ENCODE measurements around the gene ANKRD17.

The ANKRD17 gene

GRCh38 chr4:73142995-73143547 lies 115.5 kb downstream of the ANKRD17 start:
- Histone ChIP-seq H3K4me3 (ENCODE audit: low read length) (no peak overlapping the region), H3K4me2 (ENCODE audit: low read length) (no peak overlapping the region), H3K9ac (ENCODE audit: low read depth, low read length) (no peak overlapping the region), H3K36me3 (ENCODE audit: insufficient read depth, low read length) (peaks cover 62% of the 10 kb centered on the region), H3K27me3 (ENCODE audit: control insufficient read depth, insufficient read depth, low read length) (no peaks in the 10 kb centered on the region), H3K9me3 (replicated peaks; ENCODE audit: low read length) (no peaks in the 10 kb centered on the region), H3K4me1 (ENCODE audit: control insufficient read depth, insufficient read depth, low read length) (peaks cover 6% of the 10 kb centered on the region)

- Histone ChIP-seq H3K4me1 (ENCODE audit: control insufficient read depth, insufficient read depth, low read length) (peaks cover 6% of the 10 kb centered on the region), H3K36me3 (ENCODE audit: insufficient read depth, low read length) (peaks cover 62% of the 10 kb centered on the region), H3K4me3 (ENCODE audit: low read length) (no peak overlapping the region), H3K27me3 (ENCODE audit: control insufficient read depth, insufficient read depth, low read length) (no peaks in the 10 kb centered on the region), H3K4me2 (ENCODE audit: low read length) (no peak overlapping the region), H3K9me3 (replicated peaks; ENCODE audit: low read length) (no peaks in the 10 kb centered on the region), H3K9ac (ENCODE audit: low read depth, low read length) (no peak overlapping the region)
Observed at GRCh38 chr4:73139991-73140390, 118.6 kb downstream of the ANKRD17 start.

- peaks cover 60% of the 10 kb centered on the region for H3K36me3 ChIP-seq (ENCODE audit: insufficient read depth, low read length)
- no peak overlapping the region for H3K4me2 ChIP-seq (ENCODE audit: low read length)
- H3K4me3 ChIP-seq (ENCODE audit: low read length): no peak overlapping the region
- H3K27me3 ChIP-seq (ENCODE audit: control insufficient read depth, insufficient read depth, low read length): no peaks in the 10 kb centered on the region
- peaks cover 6% of the 10 kb centered on the region for H3K4me1 ChIP-seq (ENCODE audit: control insufficient read depth, insufficient read depth, low read length)
- no peak overlapping the region for H3K9ac ChIP-seq (ENCODE audit: low read depth, low read length)
- no peaks in the 10 kb centered on the region for H3K9me3 ChIP-seq (replicated peaks; ENCODE audit: low read length)
Observed at GRCh38 chr4:73139245-73139644, 119.4 kb downstream of the ANKRD17 start.

GRCh38 chr4:73137121-73137520 lies 121.5 kb downstream of the ANKRD17 start:
- Histone ChIP-seq H3K9ac (ENCODE audit: low read depth, low read length) (no peak overlapping the region), H3K4me3 (ENCODE audit: low read length) (no peak overlapping the region), H3K4me2 (ENCODE audit: low read length) (no peak overlapping the region), H3K36me3 (ENCODE audit: insufficient read depth, low read length) (peaks cover 53% of the 10 kb centered on the region), H3K27me3 (ENCODE audit: control insufficient read depth, insufficient read depth, low read length) (no peaks in the 10 kb centered on the region), H3K9me3 (replicated peaks; ENCODE audit: low read length) (no peaks in the 10 kb centered on the region), H3K4me1 (ENCODE audit: control insufficient read depth, insufficient read depth, low read length) (peaks cover 6% of the 10 kb centered on the region)

- Histone ChIP-seq H3K36me3 (ENCODE audit: insufficient read depth, low read length) (peaks cover 43% of the 10 kb centered on the region), H3K4me2 (ENCODE audit: low read length) (no peak overlapping the region), H3K9ac (ENCODE audit: low read depth, low read length) (no peak overlapping the region), H3K4me1 (ENCODE audit: control insufficient read depth, insufficient read depth, low read length) (no peaks in the 10 kb centered on the region), H3K4me3 (ENCODE audit: low read length) (no peak overlapping the region), H3K9me3 (replicated peaks; ENCODE audit: low read length) (no peaks in the 10 kb centered on the region), H3K27me3 (ENCODE audit: control insufficient read depth, insufficient read depth, low read length) (no peaks in the 10 kb centered on the region)
Observed at GRCh38 chr4:73133784-73134183, 124.8 kb downstream of the ANKRD17 start.

GRCh38 chr4:73131281-73131680 lies 127.3 kb downstream of the ANKRD17 start:
- peaks cover 43% of the 10 kb centered on the region for H3K36me3 ChIP-seq (ENCODE audit: insufficient read depth, low read length)
- H3K4me2 ChIP-seq (ENCODE audit: low read length): no peak overlapping the region
- no peaks in the 10 kb centered on the region for H3K9me3 ChIP-seq (replicated peaks; ENCODE audit: low read length)
- no peaks in the 10 kb centered on the region for H3K27me3 ChIP-seq (ENCODE audit: control insufficient read depth, insufficient read depth, low read length)
- H3K4me3 ChIP-seq (ENCODE audit: low read length): no peak overlapping the region
- H3K9ac ChIP-seq (ENCODE audit: low read depth, low read length): no peak overlapping the region
- H3K4me1 ChIP-seq (ENCODE audit: control insufficient read depth, insufficient read depth, low read length): no peaks in the 10 kb centered on the region

- Histone ChIP-seq H3K4me1 (ENCODE audit: control insufficient read depth, insufficient read depth, low read length) (no peaks in the 10 kb centered on the region), H3K4me2 (ENCODE audit: low read length) (no peak overlapping the region), H3K9ac (ENCODE audit: low read depth, low read length) (no peak overlapping the region), H3K4me3 (ENCODE audit: low read length) (no peak overlapping the region), H3K27me3 (ENCODE audit: control insufficient read depth, insufficient read depth, low read length) (no peaks in the 10 kb centered on the region), H3K36me3 (ENCODE audit: insufficient read depth, low read length) (peaks cover 53% of the 10 kb centered on the region), H3K9me3 (replicated peaks; ENCODE audit: low read length) (no peaks in the 10 kb centered on the region)
Observed at GRCh38 chr4:73129319-73129718, 129.3 kb downstream of the ANKRD17 start.

GRCh38 chr4:73127839-73128453 lies 130.7 kb downstream of the ANKRD17 start:
- Histone ChIP-seq H3K4me1 (ENCODE audit: control insufficient read depth, insufficient read depth, low read length) (no peaks in the 10 kb centered on the region), H3K9ac (ENCODE audit: low read depth, low read length) (no peak overlapping the region), H3K4me2 (ENCODE audit: low read length) (no peak overlapping the region), H3K4me3 (ENCODE audit: low read length) (no peak overlapping the region), H3K27me3 (ENCODE audit: control insufficient read depth, insufficient read depth, low read length) (no peaks in the 10 kb centered on the region), H3K36me3 (ENCODE audit: insufficient read depth, low read length) (peaks cover 55% of the 10 kb centered on the region), H3K9me3 (replicated peaks; ENCODE audit: low read length) (no peaks in the 10 kb centered on the region)

- Histone ChIP-seq H3K4me3 (ENCODE audit: low read length) (no peak overlapping the region), H3K9me3 (replicated peaks; ENCODE audit: low read length) (no peaks in the 10 kb centered on the region), H3K9ac (ENCODE audit: low read depth, low read length) (no peak overlapping the region), H3K27me3 (ENCODE audit: control insufficient read depth, insufficient read depth, low read length) (no peaks in the 10 kb centered on the region), H3K4me1 (ENCODE audit: control insufficient read depth, insufficient read depth, low read length) (no peaks in the 10 kb centered on the region), H3K4me2 (ENCODE audit: low read length) (no peak overlapping the region), H3K36me3 (ENCODE audit: insufficient read depth, low read length) (peaks cover 70% of the 10 kb centered on the region)
Observed at GRCh38 chr4:73109493-73109892, 149.1 kb downstream of the ANKRD17 start.

- Histone ChIP-seq H3K9me3 (replicated peaks; ENCODE audit: low read length) (no peaks in the 10 kb centered on the region), H3K27me3 (ENCODE audit: control insufficient read depth, insufficient read depth, low read length) (no peaks in the 10 kb centered on the region), H3K4me2 (ENCODE audit: low read length) (no peak overlapping the region), H3K9ac (ENCODE audit: low read depth, low read length) (no peak overlapping the region), H3K4me3 (ENCODE audit: low read length) (no peak overlapping the region), H3K36me3 (ENCODE audit: insufficient read depth, low read length) (peaks cover 73% of the 10 kb centered on the region), H3K4me1 (ENCODE audit: control insufficient read depth, insufficient read depth, low read length) (no peaks in the 10 kb centered on the region)
Observed at GRCh38 chr4:73104695-73105094, 153.9 kb downstream of the ANKRD17 start.

- peaks cover 72% of the 10 kb centered on the region for H3K36me3 ChIP-seq (ENCODE audit: insufficient read depth, low read length)
- no peaks in the 10 kb centered on the region for H3K9me3 ChIP-seq (replicated peaks; ENCODE audit: low read length)
- no peaks in the 10 kb centered on the region for H3K27me3 ChIP-seq (ENCODE audit: control insufficient read depth, insufficient read depth, low read length)
- H3K4me1 ChIP-seq (ENCODE audit: control insufficient read depth, insufficient read depth, low read length): no peaks in the 10 kb centered on the region
- H3K4me3 ChIP-seq (ENCODE audit: low read length): no peak overlapping the region
- H3K4me2 ChIP-seq (ENCODE audit: low read length): no peak overlapping the region
- no peak overlapping the region for H3K9ac ChIP-seq (ENCODE audit: low read depth, low read length)
Observed at GRCh38 chr4:73103799-73104503, 154.6 kb downstream of the ANKRD17 start.

GRCh38 chr4:73099143-73099542 lies 159.5 kb downstream of the ANKRD17 start:
- H3K9me3 ChIP-seq (replicated peaks; ENCODE audit: low read length): no peaks in the 10 kb centered on the region
- no peaks in the 10 kb centered on the region for H3K27me3 ChIP-seq (ENCODE audit: control insufficient read depth, insufficient read depth, low read length)
- H3K9ac ChIP-seq (ENCODE audit: low read depth, low read length): no peak overlapping the region
- H3K4me2 ChIP-seq (ENCODE audit: low read length): no peak overlapping the region
- H3K36me3 ChIP-seq (ENCODE audit: insufficient read depth, low read length): peaks cover 62% of the 10 kb centered on the region
- no peak overlapping the region for H3K4me3 ChIP-seq (ENCODE audit: low read length)
- H3K4me1 ChIP-seq (ENCODE audit: control insufficient read depth, insufficient read depth, low read length): no peaks in the 10 kb centered on the region
